ENCODE results near the gene TNFRSF12A.

DNA sequence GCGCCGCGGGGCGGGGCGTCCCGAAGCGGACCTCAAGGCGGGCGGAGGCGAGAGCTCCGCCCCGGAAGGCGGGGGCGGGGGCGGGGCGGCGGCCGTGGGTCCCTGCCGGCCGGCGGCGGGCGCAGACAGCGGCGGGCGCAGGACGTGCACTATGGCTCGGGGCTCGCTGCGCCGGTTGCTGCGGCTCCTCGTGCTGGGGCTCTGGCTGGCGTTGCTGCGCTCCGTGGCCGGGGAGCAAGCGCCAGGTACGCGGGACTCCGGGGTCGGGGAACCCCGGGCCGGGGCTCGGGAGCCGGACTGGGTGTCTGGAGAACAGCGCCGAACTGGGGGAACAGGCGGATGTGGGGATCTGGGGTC is at the start of gene TNFRSF12A:
- no peak for TF ChIP-seq EZH2phosphoT487 (IDR thresholded peaks at IDR 0.05; ENCODE audit: borderline replicate concordance)
- TF ChIP-seq, protein P1, sequence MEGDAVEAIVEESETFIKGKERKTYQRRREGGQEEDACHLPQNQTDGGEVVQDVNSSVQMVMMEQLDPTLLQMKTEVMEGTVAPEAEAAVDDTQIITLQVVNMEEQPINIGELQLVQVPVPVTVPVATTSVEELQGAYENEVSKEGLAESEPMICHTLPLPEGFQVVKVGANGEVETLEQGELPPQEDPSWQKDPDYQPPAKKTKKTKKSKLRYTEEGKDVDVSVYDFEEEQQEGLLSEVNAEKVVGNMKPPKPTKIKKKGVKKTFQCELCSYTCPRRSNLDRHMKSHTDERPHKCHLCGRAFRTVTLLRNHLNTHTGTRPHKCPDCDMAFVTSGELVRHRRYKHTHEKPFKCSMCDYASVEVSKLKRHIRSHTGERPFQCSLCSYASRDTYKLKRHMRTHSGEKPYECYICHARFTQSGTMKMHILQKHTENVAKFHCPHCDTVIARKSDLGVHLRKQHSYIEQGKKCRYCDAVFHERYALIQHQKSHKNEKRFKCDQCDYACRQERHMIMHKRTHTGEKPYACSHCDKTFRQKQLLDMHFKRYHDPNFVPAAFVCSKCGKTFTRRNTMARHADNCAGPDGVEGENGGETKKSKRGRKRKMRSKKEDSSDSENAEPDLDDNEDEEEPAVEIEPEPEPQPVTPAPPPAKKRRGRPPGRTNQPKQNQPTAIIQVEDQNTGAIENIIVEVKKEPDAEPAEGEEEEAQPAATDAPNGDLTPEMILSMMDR (conservative IDR thresholded peaks at IDR 0.05; ENCODE audit: low read length) = no peak
